GM18505 (cell line): Measurements from ENCODE around the gene EEF1AKMT1.
"Not testable (repeated sequence)": the region's sequence is repeated elsewhere in the genome, so short reads cannot be mapped to it uniquely, and the experiment has no call there.

Experiments
- ATAC-seq: cut with Tn5 transposase; IDR thresholded peaks from one replicate; pipeline ENCODE4 v1.9.1; 2021; ENCODE audit not compliant: unreplicated experiment
- POLR2A ChIP-seq: IDR thresholded peaks from 4 replicates; pipeline ENCODE4 v1.6.1; 2011; ENCODE audit warnings: borderline replicate concordance; ENCODE audit not compliant: insufficient read depth, insufficient read length; ENCODE audit errors: extremely low read depth

EEF1AKMT1 gene

DNA sequence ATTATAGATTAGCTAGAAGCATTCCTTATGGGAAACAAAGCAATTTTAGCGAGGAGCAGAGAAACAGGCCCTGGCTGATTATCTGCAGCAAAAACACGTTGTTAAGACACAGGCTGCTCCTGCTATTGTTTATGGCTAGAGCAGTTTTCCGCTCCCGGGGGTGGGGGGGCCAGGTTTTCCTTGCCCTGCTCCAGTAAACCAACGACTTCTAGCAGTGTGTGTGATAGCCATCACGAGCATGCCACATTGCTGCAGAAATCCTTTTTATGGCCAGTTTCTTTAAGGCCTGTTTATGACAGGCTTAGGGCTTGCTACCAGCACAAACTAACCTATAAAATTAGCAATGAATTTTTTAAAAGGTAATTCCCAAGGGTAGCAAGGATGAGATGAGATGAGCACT is 88.7 kb downstream of the EEF1AKMT1 start:
- no peak for TF ChIP-seq POLR2A
- ATAC-seq, result no peak

DNA sequence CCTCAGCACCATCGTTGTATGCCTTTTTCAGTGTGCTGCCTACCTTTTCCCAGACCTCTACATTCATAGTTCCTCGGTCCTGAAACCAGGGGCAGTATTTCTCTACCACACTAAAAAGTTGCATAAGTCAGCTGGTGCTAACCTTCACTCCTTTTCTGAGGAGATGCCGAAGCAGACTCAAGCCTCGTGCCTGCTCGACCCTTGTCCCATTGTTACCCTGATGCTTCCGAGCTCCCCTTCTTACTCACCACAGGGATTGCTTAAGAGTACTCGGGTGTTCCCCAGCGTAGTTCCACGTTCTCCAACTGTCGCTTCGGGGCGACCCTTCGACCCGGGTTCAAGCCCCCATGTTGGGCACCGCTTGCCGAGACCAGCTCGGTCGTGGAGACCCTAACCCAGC is 89.2 kb downstream of the EEF1AKMT1 start:
- TF ChIP-seq POLR2A, result no peak

DNA sequence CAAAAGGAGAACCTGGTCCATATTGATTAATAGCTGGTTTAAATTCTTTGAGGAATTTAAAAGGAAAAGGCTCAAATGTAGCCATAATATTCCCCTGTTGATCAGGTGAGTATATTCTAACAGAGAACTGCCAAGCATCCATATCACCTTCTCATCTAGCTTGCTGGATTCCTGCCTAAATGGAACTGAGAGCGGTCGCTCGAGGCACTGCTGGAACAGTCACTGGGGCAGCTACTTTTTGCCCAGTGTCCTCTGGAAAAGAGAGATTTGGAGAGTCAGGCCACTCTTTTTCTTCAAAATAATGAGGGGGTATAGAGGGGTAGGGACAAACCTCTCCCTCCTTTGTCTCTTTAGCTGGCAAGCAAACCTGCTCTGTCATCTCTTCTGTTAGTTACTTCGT is 89.7 kb downstream of the EEF1AKMT1 start:
- no peak for ATAC-seq
- TF ChIP-seq POLR2A, result no peak

More for the DNA sequence above, 89.2 kb downstream of the EEF1AKMT1 start:
- no peak for ATAC-seq

- ATAC-seq, result no peak
- no peak for TF ChIP-seq POLR2A
Observed at GRCh38 chr13:20682061-20682460, 91.7 kb downstream of the EEF1AKMT1 start.

- ATAC-seq, result not testable (repeated sequence)
Observed at GRCh38 chr13:20681481-20681880, 92.3 kb downstream of the EEF1AKMT1 start.

DNA sequence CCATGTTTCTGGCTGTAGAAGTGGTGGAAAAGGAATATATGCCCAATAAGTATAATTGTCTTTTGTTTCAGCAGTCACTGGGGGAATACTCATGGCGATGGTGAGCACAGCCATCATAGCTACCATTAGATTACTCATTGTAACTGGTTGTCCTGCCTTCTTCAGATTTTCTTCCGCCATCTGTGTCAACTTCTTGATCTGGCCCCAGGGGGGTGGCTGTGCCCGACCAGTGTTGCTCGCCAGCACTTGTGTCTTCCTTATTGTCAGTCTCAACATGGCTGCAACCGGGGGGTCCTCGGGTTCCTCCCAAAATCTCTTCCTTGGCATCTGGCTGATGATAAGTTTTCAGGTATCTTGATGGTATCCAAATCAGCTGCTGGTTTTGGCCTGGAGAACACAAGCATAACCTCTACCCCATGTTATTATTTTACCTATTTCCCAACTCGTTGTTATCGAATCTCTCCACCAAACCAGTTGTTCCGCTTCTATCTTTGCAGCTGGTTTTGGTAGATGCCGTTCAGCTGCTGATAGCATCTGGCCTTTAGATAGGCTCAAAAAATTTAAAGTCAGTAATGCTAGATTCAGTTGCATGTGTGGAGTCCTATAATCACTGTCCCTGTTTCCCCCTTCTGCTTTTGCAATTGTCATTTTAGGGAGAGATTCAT is 93.2 kb downstream of the EEF1AKMT1 start:
- TF ChIP-seq POLR2A, result no peak
- no peak for ATAC-seq

DNA sequence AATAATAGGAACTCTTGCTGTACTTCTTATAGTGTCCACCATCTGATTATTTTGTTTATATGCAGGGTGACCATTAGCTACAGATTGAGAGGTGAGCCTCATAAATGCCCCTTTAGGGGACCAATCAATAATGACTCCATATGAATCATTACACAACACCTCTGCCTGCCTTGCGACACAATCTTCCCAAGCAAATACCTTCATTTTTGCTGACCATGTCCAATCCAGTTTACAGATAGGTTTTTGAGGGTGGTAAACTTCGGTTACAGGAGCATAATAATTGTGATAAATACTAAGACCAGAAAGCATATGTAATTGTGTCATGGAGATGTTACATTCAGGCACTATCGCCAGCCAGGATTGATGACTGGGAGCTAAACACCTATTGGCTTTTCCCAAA is 93.9 kb downstream of the EEF1AKMT1 start:
- no peak for TF ChIP-seq POLR2A
- no peak for ATAC-seq
